Measurements from ENCODE around the gene TNRC6A. TPM values are rescaled to one million over a fixed set of nuclear protein-coding genes. Genes with fewer than 3 reads are reported as not detected.
A peak's percentile ranks its signal among the peaks of the same experiment; 100 is the strongest.

Gene TNRC6A
- total and polyA plus RNA-seq, 9 of the 15 experiments (the other 6 are each of a cell fraction or from before 2014, with no cell fraction given): 3.4 to 32.1 (median 26.6) TPM

DNA sequence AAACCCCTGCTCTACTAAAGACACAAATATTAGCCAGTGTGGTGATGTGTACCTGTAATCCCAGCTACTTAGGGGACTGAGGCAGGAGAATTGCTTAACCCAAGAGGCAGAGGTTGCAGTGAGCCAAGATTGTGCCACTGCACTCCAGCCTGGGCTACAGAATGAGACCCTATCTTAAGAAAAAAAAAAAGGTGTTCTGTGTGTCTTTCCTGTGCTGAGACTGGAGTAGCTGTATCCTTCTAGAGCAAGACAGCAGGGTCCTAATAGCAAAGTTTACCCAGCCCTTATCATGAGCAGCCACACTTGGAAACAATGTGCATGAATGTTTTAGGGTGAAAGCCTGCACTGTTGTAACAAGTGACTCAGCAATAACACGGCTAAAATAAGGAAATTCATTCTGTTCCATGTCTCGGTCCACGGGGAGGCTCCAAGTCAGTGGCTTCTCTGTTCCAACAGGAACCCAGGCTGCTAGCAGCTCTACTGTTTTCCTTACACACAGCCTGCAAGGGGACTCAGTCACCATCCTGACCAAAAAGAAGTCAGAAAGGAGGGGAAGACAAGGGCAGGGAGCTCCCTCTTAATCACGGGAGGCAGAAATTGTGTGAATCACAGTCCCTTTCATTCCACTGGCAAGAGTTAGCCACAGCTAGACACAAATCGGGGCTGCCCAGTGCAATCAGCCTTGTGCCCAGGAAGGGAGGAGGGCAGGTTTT, 109.3 kb downstream of the TNRC6A start (continued):
- TF ChIP-seq ZNF644 (tag; IDR thresholded peaks at IDR 0.05; ENCODE audit: low read depth) (0 out of 2 replicates have a peak, but pooled peaks have one; percentile 33), PHTF2 (CRISPR knock-in tag; IDR thresholded peaks at IDR 0.05) (no peak), ZNF174 (CRISPR knock-in tag; IDR thresholded peaks at IDR 0.05) (no peak), MAFG (tag; conservative IDR thresholded peaks at IDR 0.05) (peak; percentile 100), ILK (tag; IDR thresholded peaks at IDR 0.05; ENCODE audit: borderline replicate concordance, low read depth) (no peak), ZNF408 (CRISPR knock-in tag; IDR thresholded peaks at IDR 0.05; ENCODE audit: low read depth) (no peak), MXD1 (CRISPR knock-in tag; IDR thresholded peaks at IDR 0.05; ENCODE audit: borderline replicate concordance, poor library complexity, severe bottlenecking) (no peak), ARID3B (CRISPR knock-in tag; IDR thresholded peaks at IDR 0.05; ENCODE audit: borderline replicate concordance) (no peak), ZBTB8A (IDR thresholded peaks at IDR 0.05; ENCODE audit: partially characterized antibody) (no peak), RBM14 (IDR thresholded peaks at IDR 0.05; ENCODE audit: borderline replicate concordance, insufficient read depth, low read depth, low read length) (no peak), ZNF121 (CRISPR knock-in tag; conservative IDR thresholded peaks at IDR 0.05) (no peak)
- TF ChIP-seq, protein P1, sequence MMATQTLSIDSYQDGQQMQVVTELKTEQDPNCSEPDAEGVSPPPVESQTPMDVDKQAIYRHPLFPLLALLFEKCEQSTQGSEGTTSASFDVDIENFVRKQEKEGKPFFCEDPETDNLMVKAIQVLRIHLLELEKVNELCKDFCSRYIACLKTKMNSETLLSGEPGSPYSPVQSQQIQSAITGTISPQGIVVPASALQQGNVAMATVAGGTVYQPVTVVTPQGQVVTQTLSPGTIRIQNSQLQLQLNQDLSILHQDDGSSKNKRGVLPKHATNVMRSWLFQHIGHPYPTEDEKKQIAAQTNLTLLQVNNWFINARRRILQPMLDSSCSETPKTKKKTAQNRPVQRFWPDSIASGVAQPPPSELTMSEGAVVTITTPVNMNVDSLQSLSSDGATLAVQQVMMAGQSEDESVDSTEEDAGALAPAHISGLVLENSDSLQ (IDR thresholded peaks at IDR 0.05): 0 out of 2 replicates have a peak, but pooled peaks have one; percentile 12
- TF ChIP-seq, protein P2, sequence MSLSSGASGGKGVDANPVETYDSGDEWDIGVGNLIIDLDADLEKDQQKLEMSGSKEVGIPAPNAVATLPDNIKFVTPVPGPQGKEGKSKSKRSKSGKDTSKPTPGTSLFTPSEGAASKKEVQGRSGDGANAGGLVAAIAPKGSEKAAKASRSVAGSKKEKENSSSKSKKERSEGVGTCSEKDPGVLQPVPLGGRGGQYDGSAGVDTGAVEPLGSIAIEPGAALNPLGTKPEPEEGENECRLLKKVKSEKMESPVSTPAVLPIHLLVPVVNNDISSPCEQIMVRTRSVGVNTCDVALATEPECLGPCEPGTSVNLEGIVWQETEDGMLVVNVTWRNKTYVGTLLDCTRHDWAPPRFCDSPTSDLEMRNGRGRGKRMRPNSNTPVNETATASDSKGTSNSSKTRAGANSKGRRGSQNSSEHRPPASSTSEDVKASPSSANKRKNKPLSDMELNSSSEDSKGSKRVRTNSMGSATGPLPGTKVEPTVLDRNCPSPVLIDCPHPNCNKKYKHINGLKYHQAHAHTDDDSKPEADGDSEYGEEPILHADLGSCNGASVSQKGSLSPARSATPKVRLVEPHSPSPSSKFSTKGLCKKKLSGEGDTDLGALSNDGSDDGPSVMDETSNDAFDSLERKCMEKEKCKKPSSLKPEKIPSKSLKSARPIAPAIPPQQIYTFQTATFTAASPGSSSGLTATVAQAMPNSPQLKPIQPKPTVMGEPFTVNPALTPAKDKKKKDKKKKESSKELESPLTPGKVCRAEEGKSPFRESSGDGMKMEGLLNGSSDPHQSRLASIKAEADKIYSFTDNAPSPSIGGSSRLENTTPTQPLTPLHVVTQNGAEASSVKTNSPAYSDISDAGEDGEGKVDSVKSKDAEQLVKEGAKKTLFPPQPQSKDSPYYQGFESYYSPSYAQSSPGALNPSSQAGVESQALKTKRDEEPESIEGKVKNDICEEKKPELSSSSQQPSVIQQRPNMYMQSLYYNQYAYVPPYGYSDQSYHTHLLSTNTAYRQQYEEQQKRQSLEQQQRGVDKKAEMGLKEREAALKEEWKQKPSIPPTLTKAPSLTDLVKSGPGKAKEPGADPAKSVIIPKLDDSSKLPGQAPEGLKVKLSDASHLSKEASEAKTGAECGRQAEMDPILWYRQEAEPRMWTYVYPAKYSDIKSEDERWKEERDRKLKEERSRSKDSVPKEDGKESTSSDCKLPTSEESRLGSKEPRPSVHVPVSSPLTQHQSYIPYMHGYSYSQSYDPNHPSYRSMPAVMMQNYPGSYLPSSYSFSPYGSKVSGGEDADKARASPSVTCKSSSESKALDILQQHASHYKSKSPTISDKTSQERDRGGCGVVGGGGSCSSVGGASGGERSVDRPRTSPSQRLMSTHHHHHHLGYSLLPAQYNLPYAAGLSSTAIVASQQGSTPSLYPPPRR (CRISPR knock-in tag; IDR thresholded peaks at IDR 0.05; ENCODE audit: borderline replicate concordance): peak; percentile 53; the same call in 1 of the 2 replicates
- TF ChIP-seq, protein P3, sequence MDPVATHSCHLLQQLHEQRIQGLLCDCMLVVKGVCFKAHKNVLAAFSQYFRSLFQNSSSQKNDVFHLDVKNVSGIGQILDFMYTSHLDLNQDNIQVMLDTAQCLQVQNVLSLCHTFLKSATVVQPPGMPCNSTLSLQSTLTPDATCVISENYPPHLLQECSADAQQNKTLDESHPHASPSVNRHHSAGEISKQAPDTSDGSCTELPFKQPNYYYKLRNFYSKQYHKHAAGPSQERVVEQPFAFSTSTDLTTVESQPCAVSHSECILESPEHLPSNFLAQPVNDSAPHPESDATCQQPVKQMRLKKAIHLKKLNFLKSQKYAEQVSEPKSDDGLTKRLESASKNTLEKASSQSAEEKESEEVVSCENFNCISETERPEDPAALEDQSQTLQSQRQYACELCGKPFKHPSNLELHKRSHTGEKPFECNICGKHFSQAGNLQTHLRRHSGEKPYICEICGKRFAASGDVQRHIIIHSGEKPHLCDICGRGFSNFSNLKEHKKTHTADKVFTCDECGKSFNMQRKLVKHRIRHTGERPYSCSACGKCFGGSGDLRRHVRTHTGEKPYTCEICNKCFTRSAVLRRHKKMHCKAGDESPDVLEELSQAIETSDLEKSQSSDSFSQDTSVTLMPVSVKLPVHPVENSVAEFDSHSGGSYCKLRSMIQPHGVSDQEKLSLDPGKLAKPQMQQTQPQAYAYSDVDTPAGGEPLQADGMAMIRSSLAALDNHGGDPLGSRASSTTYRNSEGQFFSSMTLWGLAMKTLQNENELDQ (CRISPR knock-in tag; IDR thresholded peaks at IDR 0.05; ENCODE audit: borderline replicate concordance): no peak
